Breast epithelium (tissue), 3 donors: Measurements from ENCODE around the gene BCL2L1.

Experiments
- CTCF ChIP-seq, 3 donors: fragments of 450-650 bp; IDR thresholded peaks; one replicate each; pipeline ENCODE4 v1.5.1; 2016 to 2017; ENCODE audit warnings: antibody characterized with exemption in 3 of 3, mild to moderate bottlenecking in 3 of 3, moderate library complexity in 3 of 3
- POLR2A ChIP-seq: fragments of 450-650 bp; IDR thresholded peaks from one replicate; pipeline ENCODE4 v1.6.1; 2016; ENCODE audit warnings: antibody characterized with exemption, mild to moderate bottlenecking, moderate library complexity

GRCh38 chr20:31630187-31630790, 92.4 kb downstream of the BCL2L1 start:
- TF ChIP-seq CTCF (IDR thresholded peaks at IDR 0.05) (no peak), POLR2A (no peak)
